ENCODE measurements around the gene COX19. TPM values are rescaled to one million over a fixed set of nuclear protein-coding genes. Genes with fewer than 3 reads are reported as not detected.

COX19 gene
- total and polyA plus RNA-seq, 4 donors = 5.6 to 17.0 (median 8.0) TPM

DNA sequence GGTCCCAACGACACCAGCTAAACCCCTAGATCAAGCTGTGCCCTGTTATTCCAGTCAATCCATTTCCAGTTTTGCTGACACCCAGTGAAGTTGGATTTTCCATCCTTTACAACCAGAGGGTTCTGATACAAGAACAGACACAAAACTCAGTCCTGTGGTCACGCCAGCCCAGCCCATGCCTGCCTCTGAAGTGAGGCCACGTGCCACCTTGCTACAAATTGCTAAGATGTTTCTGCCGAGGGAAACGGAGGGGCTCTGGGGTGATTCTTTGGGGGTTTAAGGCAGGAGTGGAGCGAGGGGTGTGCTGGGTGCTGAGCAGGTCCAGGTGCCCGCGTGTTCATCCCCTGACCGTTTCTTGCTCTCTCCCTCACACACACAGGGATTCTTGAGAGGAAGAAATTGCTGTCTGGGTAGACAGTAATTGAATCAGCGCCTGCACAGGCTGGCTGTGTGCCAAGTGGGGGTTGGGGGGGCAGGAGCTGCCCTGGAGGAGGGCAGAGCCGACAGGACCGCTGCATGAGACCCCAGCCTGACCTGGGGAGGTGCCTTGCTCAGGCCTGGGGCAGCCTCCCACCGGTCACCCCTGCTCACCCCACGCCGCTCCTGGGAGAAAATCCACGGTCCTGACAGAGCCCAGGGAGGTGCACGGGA, 58.9 kb downstream of the COX19 start:
- Histone ChIP-seq H3K4me3 (no peak overlapping the region), H3K9ac (ENCODE audit: insufficient read depth in 1 of 2, low read length in 2 of 2) (no peak overlapping the region)
- no peak for TF ChIP-seq CTCF (IDR thresholded peaks at IDR 0.05; ENCODE audit: control extremely low read depth, extremely low read depth)

More for the DNA sequence above, 58.9 kb downstream of the COX19 start:
- peaks cover 0 to 4% (median 0%) of the 10 kb centered on the region in 4 donors for H3K36me3 ChIP-seq (ENCODE audit: control insufficient read depth in 4 of 4, insufficient read depth in 4 of 4, low read length in 4 of 4)
- peaks cover 0 to 2% (median 0%) of the 10 kb centered on the region in 4 donors for H3K9me3 ChIP-seq (ENCODE audit: control insufficient read depth in 4 of 4, insufficient read depth in 3 of 4, low read length in 3 of 4)
- 54 to 70% methylated on average over 17 of the region's 17 CpGs for WGBS, 2 donors
- no peaks in the 10 kb centered on the region for H3K27me3 ChIP-seq (ENCODE audit: control insufficient read depth in 3 of 3, insufficient read depth in 3 of 3, low read length in 2 of 3)
- H3K27ac ChIP-seq (ENCODE audit: low read depth in 1 of 2, low read length in 1 of 2) = no peak overlapping the region
- ATAC-seq (ENCODE audit: insufficient read depth, low FRiP score) = no peak
- DNase-seq = no peak
- H3K4me1 ChIP-seq (ENCODE audit: control insufficient read depth in 5 of 5, insufficient read depth in 5 of 5, low read length in 5 of 5) = peaks cover 0 to 8% (median 0%) of the 10 kb centered on the region in 5 donors

Small RNA genes lying within 50 kb of the gene (small RNA-seq; reads per million reads assigned to genes)
- gene MIR339 (ENCODE audit: low replicate concordance) = 39.9 reads per million, percentile 97 among the genes with 10 or more reads in this experiment

Other genes with a start within 250 kb of the COX19 start
- 10 to 100 TPM; 20.9 to 30.2 TPM for gene DNAAF5, start 248.8 kb downstream of the COX19 start, total RNA-seq
- 10 to 100 TPM; 10.2 to 16.4 TPM for gene DNAAF5, start 248.8 kb downstream of the COX19 start, polyA plus RNA-seq
- gene PRKAR1B, start 248.3 kb downstream of the COX19 start, total RNA-seq = 10 to 100 TPM; 14.7 to 32.0 TPM
- 10 to 100 TPM; 11.3 to 17.8 TPM for gene PRKAR1B, start 248.3 kb downstream of the COX19 start, polyA plus RNA-seq
- 100 to 1,000 TPM; 133 to 349 TPM for gene SUN1, start 143.1 kb downstream of the COX19 start, total RNA-seq
- gene SUN1, start 143.1 kb downstream of the COX19 start, polyA plus RNA-seq = 10 to 100 TPM; 69.6 to 74.4 TPM
- gene GET4, start 99.0 kb downstream of the COX19 start, total RNA-seq = 10 to 100 TPM; 34.1 to 39.9 TPM
- 10 to 100 TPM; 40.1 to 41.8 TPM for gene GET4, start 99.0 kb downstream of the COX19 start, polyA plus RNA-seq
- 10 to 100 TPM; 11.5 to 34.2 TPM for gene ADAP1, start 20.9 kb downstream of the COX19 start, total RNA-seq
- 10 to 100 TPM; 31.0 to 39.0 TPM for gene ADAP1, start 20.9 kb downstream of the COX19 start, polyA plus RNA-seq
- 1 to 10 TPM in 1 of 2 donors, not detected in 1; 8.1 TPM for gene CYP2W1, start 7.6 kb upstream of the COX19 start, total RNA-seq
- gene CYP2W1, start 7.6 kb upstream of the COX19 start, polyA plus RNA-seq = under 1 TPM in 1 of 2 donors, not detected in 1; 0.05 TPM
- 10 to 100 TPM; 13.7 to 14.4 TPM for gene GPR146, start 69.0 kb upstream of the COX19 start, total RNA-seq
- gene GPR146, start 69.0 kb upstream of the COX19 start, polyA plus RNA-seq = 10 to 100 TPM; 13.7 to 27.1 TPM
- 1 to 10 TPM; 5.9 to 7.7 TPM for gene GPER1, start 112.6 kb upstream of the COX19 start, total RNA-seq
- gene GPER1, start 112.6 kb upstream of the COX19 start, polyA plus RNA-seq = 1 to 10 TPM; 3.7 to 6.7 TPM
- 10 to 100 TPM; 17.3 to 23.3 TPM for gene ZFAND2A, start 184.6 kb upstream of the COX19 start, total RNA-seq
- gene ZFAND2A, start 184.6 kb upstream of the COX19 start, polyA plus RNA-seq = 10 to 100 TPM; 36.8 to 44.3 TPM

Measured in lung (tissue), 13 donors.